Activated B cell treated with CpG ODN at 0.5 μM for 24 hours (primary cell): ENCODE data around the gene NGEF. TPM values are rescaled to one million over a fixed set of nuclear protein-coding genes. Genes with fewer than 3 reads are reported as not detected.
"Not testable (repeated sequence)": the region's sequence is repeated elsewhere in the genome, so short reads cannot be mapped to it uniquely, and the experiment has no call there.

Experiments used
- ATAC-seq: fragments of 200-7000 bp; cut with Tn5 transposase; one replicate; pipeline ENCODE4 v1.10.0; 2021; ENCODE audit warnings: low read depth, mild to moderate bottlenecking, moderate library complexity
- CTCF ChIA-PET: fragments of 350-600 bp; sonication (Branson Sonifier 250); formaldehyde crosslinking; loops from one replicate; lab custom pipeline; 2021; ENCODE audit warnings: antibody characterized with exemption; lab: Charles Lee
- POLR2A ChIA-PET: fragments of 350-600 bp; sonication (Branson Sonifier 250); formaldehyde crosslinking; loops from one replicate; lab custom pipeline; 2021; ENCODE audit warnings: antibody characterized with exemption; lab: Charles Lee
- DNase-seq: peaks from one replicate; pipeline ENCODE4 v3.0.0; 2022
- H3K27ac Mint-ChIP-seq: one replicate; pipeline ENCODE4 v1.8.0; 2020; ENCODE audit warnings: mixed read lengths
- H3K27me3 Mint-ChIP-seq: one replicate; pipeline ENCODE4 v1.8.0; 2021; ENCODE audit warnings: mixed read lengths
- H3K36me3 Mint-ChIP-seq: one replicate; pipeline ENCODE4 v1.8.0; 2021; ENCODE audit warnings: low read depth, mixed read lengths
- H3K4me1 Mint-ChIP-seq: one replicate; pipeline ENCODE4 v1.8.0; 2021; ENCODE audit warnings: mixed read lengths
- H3K4me3 Mint-ChIP-seq: one replicate; pipeline ENCODE4 v1.8.0; 2020; ENCODE audit warnings: mild to moderate bottlenecking, mixed read lengths
- H3K9me3 Mint-ChIP-seq: one replicate; pipeline ENCODE4 v1.8.0; 2020; ENCODE audit warnings: mixed read lengths
- CTCF ChIP-seq: fragments of 200-600 bp; IDR thresholded peaks from one replicate; pipeline ENCODE4 v1.8.0; 2022; ENCODE audit warnings: antibody characterized with exemption, mild to moderate bottlenecking
- intact Hi-C: fragments of 100-400 bp; cut with micrococcal nuclease; formaldehyde crosslinking; loops from one replicate; pipeline ENCODE4 v1.15.1; 2024
- total RNA-seq: library from RNA; stranded (reverse); gene quantifications from 2 replicates; pipeline ENCODE4 v1.2.3, GENCODE V29; 2022

The NGEF gene
- total RNA-seq, 1 donor from 2014 or later, result not detected

DNA sequence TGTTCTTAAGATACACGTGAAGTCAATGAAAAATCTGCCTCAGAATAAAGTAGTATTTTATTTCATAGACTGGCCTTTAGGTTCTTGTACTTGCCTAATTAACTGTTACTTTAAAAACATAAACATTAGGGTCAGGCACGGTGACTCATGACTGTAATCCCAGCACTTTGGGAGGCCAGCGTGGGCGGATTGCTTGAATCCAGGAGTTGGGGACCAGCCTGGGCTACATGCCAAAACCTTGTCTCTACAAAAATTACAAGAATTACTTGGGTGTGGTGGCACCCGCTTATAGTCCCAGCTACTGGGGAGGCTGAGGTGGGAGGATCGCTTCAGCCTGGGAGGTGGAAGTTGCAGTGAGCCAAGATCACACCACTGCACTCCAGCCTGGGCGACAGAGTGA, 159.0 kb downstream of the NGEF start:
- ATAC-seq (no peak), DNase-seq (no peak)
- no peak for TF ChIP-seq CTCF
- no peak overlapping the region for H3K27ac Mint-ChIP-seq
- no peaks in the 10 kb centered on the region for H3K4me1 Mint-ChIP-seq
- intact Hi-C loops, result loop anchor here (5.0 to 10.0 kb wide), 2 partner anchors 92 to 531 kb away; no protein-coding TSS in a partner anchor
- H3K36me3 Mint-ChIP-seq, result peaks cover 86% of the 10 kb centered on the region
- no peaks in the 10 kb centered on the region for H3K9me3 Mint-ChIP-seq
- POLR2A ChIA-PET, result interaction anchor here (1.5 kb wide), 2 partner anchors 207 to 397 kb away, joined by 4 read pairs; partner anchors contain the start of genes ATG16L1 and INPP5D
- no peak overlapping the region for H3K4me3 Mint-ChIP-seq
- CTCF ChIA-PET, result interaction anchor here (1.0 to 3.5 kb wide), 9 partner anchors 12 to 512 kb away, joined by 3 to 24 read pairs (median 5); partner anchors contain the start of gene ATG16L1
- no peaks in the 10 kb centered on the region for H3K27me3 Mint-ChIP-seq

- H3K27ac Mint-ChIP-seq, result no peak overlapping the region
- CTCF ChIA-PET, result interaction anchor here (1.0 to 3.5 kb wide), 10 partner anchors 10 to 513 kb away, joined by 3 to 24 read pairs (median 4); partner anchors contain the start of gene ATG16L1
- ATAC-seq (no peak), DNase-seq (no peak)
- H3K4me3 Mint-ChIP-seq, result no peak overlapping the region
- intact Hi-C loops, result loop anchor here (1.0 to 10.0 kb wide), 7 partner anchors 90 to 590 kb away; partner anchors contain the start of gene ATG16L1
- POLR2A ChIA-PET, result interaction anchor here (1.5 kb wide), 1 partner anchor 208 kb away, joined by 4 read pairs; the partner anchor contains the start of gene INPP5D
- no peaks in the 10 kb centered on the region for H3K27me3 Mint-ChIP-seq
- no peak for TF ChIP-seq CTCF
- H3K9me3 Mint-ChIP-seq, result no peaks in the 10 kb centered on the region
- H3K36me3 Mint-ChIP-seq, result peaks cover 87% of the 10 kb centered on the region
- no peaks in the 10 kb centered on the region for H3K4me1 Mint-ChIP-seq
Measured at GRCh38 chr2:232852676-232853075, 160.4 kb downstream of the NGEF start.

DNA sequence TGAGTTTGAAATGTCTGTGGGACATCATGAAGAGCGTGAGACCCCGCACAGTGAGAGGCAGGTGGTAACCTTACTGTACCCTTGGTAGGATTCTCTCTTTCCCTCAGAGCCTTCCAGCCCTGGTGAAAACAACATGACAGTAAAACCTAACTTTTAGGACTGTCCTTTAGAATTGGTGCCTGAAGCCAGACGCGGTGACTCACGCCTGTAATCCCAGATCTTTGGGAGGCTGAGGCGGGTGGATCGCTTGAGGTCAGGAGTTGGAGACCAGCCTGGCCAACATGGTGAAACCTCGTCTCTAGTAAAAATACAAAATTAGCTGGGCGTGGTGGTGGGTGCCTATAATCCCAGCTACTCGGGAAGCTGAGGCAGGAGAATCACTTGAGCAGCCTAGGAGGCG, 161.0 kb downstream of the NGEF start:
- H3K4me1 Mint-ChIP-seq, POLR2A ChIA-PET, H3K27me3 Mint-ChIP-seq, H3K27ac Mint-ChIP-seq, DNase-seq, H3K4me3 Mint-ChIP-seq, H3K9me3 Mint-ChIP-seq, ATAC-seq: not testable (repeated sequence)
- CTCF ChIA-PET, result interaction anchor here (1.2 to 3.5 kb wide), 5 partner anchors 202 to 506 kb away, joined by 3 to 24 read pairs (median 8); partner anchors contain the start of gene ATG16L1
- H3K36me3 Mint-ChIP-seq, result peaks cover 87% of the 10 kb centered on the region
- intact Hi-C loops, result loop anchor here (2.0 to 10.0 kb wide), 4 partner anchors 90 to 591 kb away; no protein-coding TSS in a partner anchor

DNA sequence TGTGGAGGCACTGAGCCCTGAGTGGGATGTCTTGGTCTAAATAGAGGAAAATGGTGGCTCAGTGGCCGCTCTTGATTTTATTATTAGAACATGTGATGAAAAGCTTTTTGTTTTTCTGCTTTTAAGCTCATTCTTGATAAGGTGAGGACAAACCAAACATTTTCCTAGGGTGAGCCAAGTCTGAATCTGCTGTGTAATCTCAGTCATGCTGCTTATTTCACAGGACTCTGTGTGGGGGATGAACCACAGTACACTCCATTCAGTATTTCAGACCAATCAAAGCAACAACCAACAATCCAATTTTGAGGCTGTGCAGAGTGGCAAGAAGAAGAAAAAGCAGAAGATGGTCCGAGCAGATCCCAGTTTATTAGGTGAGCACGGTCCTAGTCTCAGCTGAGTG, 163.0 kb downstream of the NGEF start:
- POLR2A ChIA-PET, result interaction anchor here (0.6 kb wide), 1 partner anchor 257 kb away, joined by 3 read pairs; no protein-coding TSS in a partner anchor
- no peaks in the 10 kb centered on the region for H3K9me3 Mint-ChIP-seq
- intact Hi-C loops, result loop anchor here (5.0 to 10.0 kb wide), 2 partner anchors 88 to 535 kb away; no protein-coding TSS in a partner anchor
- no peak overlapping the region for H3K4me3 Mint-ChIP-seq
- no peaks in the 10 kb centered on the region for H3K4me1 Mint-ChIP-seq
- ATAC-seq (no peak), DNase-seq (no peak)
- H3K27ac Mint-ChIP-seq, result no peak overlapping the region
- TF ChIP-seq CTCF, result no peak
- peaks cover 89% of the 10 kb centered on the region for H3K36me3 Mint-ChIP-seq
- no peaks in the 10 kb centered on the region for H3K27me3 Mint-ChIP-seq
- CTCF ChIA-PET, result no interaction called here

DNA sequence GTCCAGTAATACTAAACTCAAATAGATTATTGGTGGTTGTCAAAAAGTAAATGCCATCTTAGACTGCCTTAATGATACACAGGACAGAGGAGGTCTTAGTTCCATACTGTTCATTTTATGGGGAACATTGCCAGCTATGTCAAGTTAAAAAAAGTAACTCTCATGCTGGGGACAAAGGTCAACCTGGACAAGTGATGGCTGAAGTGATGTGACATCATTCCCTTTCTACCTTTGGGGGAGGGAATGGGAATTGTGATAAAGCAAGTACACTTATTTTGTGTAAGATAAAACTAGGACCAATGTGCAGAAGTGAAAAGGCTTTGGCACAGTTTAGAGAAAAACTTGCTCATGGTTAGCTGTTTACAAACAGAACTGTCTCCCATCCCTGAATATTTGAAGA, 167.0 kb downstream of the NGEF start:
- DNase-seq, result no peak
- CTCF ChIA-PET, result interaction anchor here (1.0 kb wide), 1 partner anchor 102 kb away, joined by 3 read pairs; no protein-coding TSS in a partner anchor
- no peak for ATAC-seq
- Mint-ChIP-seq H3K27me3 (no peaks in the 10 kb centered on the region), H3K4me3 (no peak overlapping the region), H3K4me1 (no peaks in the 10 kb centered on the region), H3K9me3 (no peaks in the 10 kb centered on the region), H3K27ac (no peak overlapping the region), H3K36me3 (peaks cover 90% of the 10 kb centered on the region)
- intact Hi-C loops, result no loop called here
- POLR2A ChIA-PET, result no interaction called here
- TF ChIP-seq CTCF, result no peak
